Iris pigment epithelial cell (primary cell): Measurements from ENCODE around the gene COQ5.
"Not testable (repeated sequence)": the region's sequence is repeated elsewhere in the genome, so short reads cannot be mapped to it uniquely, and the experiment has no call there.

Experiments used
- DNase-seq: peaks from one replicate; pipeline ENCODE4 v3.0.0-alpha.2; 2011; ENCODE audit warnings: low read depth

The COQ5 gene

DNA sequence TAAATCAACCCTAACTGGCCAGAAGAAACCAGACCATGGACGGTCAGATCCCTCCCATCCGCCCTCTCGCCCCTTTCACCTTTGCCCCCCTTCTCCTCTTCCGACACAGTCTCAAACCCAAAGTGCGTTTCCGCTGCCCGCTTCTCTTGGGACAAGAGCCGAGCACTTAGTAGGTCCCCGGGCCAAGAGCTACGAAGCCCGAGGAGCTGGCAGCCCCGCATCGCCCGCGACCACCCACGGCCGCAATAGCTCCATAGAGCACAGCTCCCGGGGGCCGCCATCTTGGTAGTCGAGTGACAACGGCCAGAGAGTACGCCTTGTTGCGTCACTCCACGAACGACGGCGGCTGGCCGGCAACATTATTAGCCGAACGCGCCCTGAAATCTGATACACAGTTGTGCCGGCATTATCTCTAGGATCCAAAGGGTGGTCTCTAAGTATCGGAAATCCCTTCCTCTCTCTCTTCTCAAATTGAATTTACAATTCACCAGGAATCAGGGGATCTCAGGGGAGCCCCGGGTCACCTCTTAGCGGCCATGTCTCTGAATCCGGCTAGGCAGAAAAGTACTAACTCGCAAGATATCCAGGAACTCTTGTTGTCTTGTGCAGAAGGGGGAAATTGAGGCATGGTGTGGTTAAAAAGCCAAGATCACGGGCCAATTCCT is at the start of gene COQ5:
Gene COQ5 (minus strand): TSS at position 298 of the 665 bp plus-strand sequence. CDS start 17 bp downstream, at position 281.
- peak; percentile 86 for DNase-seq

DNA sequence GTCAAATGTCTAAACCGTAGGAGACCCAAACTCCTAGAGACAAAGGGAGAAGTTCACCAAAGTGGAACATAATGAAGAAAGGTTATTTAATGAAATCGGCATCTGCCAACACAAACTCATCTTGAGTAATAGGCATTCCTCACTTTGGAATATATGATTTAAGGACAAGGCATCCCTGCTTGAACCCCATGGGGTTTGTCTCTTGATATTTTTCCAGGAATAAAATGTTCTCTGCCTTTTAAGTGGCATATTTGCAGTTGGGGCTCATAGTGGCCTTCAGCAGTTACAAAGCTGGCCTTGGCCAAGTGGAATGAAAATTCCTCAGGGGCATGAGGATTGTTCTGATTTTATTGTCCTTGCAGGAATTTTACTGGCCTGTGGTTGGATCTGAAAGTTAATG is 45.1 kb upstream of the COQ5 start:
- no peak for DNase-seq

GRCh38 chr12:120573560-120573959 is 44.6 kb upstream of the COQ5 start:
- DNase-seq = no peak

- DNase-seq = peak; percentile 72
Observed at GRCh38 chr12:120571299-120571698, 42.3 kb upstream of the COQ5 start.

DNA sequence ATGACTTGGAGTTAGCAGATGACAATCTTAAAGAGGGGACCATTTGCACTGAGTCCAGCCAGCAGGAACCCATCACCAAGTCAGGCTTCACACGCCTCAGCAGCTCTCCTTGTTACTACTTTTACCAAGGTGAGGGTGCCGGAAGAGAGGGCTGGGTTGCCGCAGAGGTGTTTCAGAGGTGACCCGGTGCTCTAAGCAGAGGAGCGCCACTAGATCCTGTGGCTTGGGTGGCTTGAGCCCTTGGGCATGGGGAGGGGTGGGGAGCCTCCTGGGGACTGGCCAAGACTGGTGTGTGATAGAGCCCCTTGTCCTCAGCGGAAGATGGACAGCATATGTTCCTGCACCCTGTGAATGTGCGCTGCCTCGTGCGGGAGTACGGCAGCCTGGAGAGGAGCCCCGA is 34.5 kb upstream of the COQ5 start:
- DNase-seq = no peak

GRCh38 chr12:120562906-120563305 is 33.9 kb upstream of the COQ5 start:
- no peak for DNase-seq

GRCh38 chr12:120557589-120557988 is 28.6 kb upstream of the COQ5 start:
- DNase-seq = no peak

- DNase-seq = no peak
Observed at GRCh38 chr12:120554678-120555077, 25.7 kb upstream of the COQ5 start.

- DNase-seq = no peak
Observed at GRCh38 chr12:120546050-120546386, 17.1 kb upstream of the COQ5 start.

- no peak for DNase-seq
Observed at GRCh38 chr12:120544691-120545090, 15.7 kb upstream of the COQ5 start.

- DNase-seq = no peak
Observed at GRCh38 chr12:120542166-120542565, 13.2 kb upstream of the COQ5 start.

DNA sequence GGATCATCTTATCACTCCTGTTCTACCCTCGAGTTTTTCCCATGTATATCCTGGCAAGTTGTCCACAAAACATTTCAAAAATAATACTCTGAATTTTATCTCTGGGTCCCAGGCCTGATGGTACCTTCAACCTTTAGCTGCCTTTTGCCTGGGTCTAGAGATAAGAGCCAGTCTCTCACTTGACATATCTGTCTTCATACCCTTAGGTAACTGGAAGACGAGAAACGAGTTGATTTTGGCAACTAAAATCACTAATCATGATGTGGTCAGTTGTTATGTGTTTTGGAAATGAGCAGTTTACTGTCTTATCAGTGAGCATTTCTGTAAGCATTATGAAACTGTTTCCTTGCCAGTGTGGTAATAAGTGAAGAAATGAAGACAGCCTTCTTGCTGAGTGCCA is 11.5 kb upstream of the COQ5 start:
- peak; percentile 86 for DNase-seq

DNA sequence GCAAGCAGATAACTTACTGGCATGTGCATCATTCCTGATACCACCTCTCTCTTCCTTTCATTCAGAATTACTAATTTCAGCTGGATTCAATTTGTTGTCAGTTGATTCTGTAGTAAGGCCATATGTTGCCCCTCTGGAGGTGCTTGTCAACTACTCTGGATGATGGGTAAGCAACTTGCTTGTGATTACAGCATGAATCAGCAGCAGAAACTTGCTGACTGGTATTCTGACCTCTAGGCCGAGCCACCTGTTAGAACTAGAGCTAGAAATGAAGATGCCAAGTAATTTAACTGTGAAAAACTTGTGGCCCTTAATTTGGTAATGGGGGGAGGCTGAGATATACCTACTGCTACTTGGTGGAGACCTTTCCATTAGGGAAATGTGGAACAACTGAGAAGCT is 10.3 kb upstream of the COQ5 start:
- peak; percentile 58 for DNase-seq

DNA sequence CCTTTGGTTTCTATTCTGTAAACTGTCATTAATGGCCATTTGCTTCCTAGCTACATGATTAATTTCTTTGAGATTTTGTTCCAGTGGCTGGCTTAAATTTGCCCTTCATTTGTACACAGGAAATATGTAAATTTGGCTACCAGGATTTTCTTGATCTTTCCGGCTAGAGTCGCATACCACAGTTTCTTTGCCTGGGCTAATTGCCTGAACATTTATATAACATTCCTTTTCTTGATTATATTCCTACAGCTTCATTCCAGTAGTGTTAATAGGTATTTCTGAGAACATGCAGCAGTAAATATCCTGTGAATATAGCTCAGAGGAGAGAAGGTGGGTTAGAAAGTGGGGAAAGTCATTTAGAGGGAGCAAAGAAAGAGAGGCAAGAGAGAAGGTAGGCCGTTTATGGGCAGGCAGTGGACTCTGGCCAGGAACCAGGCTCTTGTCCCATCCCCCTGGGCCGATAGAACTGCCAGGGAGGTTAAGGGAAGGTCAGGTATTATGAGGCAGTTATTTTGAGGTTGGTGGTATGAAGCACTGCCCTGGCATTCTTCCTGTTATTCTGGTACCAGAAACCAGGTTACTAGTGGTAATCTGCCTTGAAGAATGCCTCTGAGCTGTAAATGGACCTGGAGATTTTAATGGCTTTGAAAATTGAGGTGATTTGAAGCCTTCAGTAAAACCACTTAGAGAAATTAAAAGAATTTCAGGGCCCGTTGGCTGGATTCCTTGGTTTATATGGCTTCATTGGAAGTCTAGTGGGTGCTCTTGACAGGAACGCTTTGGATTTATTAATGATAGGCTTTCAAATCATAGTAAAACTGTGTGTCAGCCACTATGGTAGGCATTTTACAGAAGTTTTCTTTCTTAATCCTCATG is 9.6 kb upstream of the COQ5 start:
- peak; percentile 71 for DNase-seq

DNA sequence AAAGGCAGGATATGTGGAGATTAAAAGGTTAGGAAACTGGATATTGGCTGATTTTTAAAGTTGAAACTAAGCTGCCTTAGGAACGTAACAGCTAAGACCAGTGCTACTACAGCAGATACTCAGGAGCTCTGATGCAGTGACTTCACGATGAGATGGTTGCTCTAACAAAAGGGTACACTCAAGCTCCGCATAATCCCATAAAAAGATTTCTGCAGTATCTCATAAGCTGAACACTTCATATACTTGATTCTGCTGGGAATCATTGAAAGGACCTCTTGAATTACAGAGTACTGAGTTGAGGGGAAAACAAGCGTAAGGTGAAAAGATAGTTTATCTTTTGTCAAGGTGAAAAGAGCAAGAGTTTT is 8.9 kb upstream of the COQ5 start:
- DNase-seq = no peak

DNA sequence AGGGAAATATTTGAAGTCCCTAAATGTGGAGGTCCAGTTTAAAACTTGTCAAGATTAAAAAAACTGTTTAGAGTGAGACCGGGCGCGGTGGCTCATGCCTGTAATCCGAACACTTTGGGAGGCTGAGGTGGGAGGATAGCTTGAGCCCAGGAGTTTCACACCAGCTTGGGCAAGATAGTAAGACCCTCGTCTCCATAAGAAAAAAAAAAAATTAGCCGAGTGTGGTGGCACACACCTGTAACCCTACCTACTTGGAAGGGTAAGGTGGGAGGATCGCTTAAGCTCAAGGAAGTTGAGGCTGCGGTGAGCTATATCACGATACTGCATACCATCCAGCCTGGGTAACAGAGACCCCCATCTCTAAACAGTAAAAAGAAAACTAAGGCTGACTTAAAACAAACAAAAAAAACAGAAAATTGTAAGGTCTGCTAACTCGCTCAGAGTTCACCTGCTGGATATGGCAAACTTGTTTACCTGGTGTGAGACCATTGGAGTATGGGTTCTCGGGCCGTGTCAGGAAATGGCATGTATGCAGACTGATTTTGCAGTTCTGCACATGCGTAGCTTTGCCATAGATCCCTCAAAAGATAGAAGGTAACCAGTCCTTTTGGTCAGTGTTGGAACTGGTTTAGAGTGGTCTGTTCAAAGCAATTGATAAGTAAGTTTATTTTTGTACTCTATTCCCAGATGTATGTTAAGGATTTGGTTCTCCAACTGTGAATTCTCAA is 7.3 kb upstream of the COQ5 start:
- no peak for DNase-seq

DNA sequence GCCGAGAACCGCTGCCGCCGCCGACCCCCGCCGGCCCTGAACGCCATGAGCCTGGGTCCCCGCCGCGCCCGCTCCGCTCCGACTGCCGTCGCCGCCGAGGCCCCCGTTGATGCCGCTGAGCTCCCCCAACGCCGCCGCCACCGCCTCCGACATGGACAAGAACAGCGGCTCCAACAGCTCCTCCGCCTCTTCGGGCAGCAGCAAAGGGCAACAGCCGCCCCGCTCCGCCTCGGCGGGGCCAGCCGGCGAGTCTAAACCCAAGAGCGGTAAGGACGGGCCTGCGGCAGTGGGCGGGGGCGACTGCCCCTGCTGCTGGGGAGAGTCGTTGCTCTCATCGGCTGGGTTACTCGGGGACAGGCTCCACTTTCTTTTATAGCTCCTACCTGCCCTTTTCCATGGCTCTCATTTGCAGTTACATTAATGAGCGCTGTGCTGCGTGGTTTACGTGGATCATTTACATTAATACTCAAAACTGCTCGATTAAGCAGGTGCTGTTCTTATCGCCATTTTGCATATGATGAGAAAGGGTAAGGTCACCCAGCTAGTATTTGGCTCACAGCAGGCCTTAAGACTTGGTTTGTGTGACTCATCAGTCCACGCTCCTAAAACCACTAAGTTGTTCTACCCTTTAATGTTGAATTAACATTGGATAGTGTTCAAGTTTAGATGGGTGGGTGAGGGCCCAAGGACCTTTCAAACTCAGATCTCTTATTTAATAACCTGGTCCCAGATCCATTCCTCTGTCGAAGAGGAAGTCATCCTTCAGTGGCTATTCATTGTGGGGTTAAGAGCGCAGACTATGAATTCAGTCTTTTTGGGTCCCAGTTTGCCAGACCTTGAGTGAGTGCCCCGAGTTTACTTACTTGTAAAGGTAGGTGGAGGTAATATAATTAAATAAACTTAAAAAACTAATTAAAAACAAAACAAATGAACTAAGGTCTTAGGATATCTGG is 6.0 kb upstream of the COQ5 start:
- peak; percentile 93 for DNase-seq

- peak; percentile 80 for DNase-seq
Observed at GRCh38 chr12:120534203-120534702, 5.3 kb upstream of the COQ5 start, which contains the start of gene RNF10. Gene RNF10, plus strand, starts transcription at chr12:120534356. Its CDS starts 456 bp downstream, at chr12:120534812.

DNA sequence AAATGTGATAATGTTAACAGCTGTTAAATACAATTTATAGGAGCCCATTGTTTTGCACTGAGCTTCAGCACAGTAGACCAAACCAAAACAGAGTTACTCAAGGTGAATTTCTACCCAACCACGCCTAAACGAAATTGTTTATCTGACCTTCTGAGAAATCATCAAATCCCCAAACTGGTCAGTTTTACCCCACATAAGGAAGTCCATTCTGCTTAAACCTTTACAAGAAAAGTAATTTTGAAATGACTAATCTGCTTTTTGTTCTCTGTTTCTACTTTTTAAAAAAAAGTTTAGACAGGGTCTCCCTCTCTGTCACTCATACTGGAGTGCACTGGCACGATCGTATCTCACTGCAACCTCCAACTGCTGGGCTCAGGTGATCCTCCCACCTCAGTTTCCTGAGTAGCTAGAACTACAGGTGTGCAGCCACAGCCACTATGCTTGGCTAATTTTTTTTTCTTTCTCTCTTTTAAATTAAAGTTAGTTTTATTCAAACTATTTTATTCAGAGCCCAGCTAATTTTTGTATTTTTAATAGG is 3.8 kb upstream of the COQ5 start:
- no peak for DNase-seq

GRCh38 chr12:120530418-120530761 is 1.4 kb upstream of the COQ5 start:
- not testable (repeated sequence) for DNase-seq
